Memory B cell (primary cell): ENCODE results near the gene SDCCAG8.
A peak's percentile ranks its signal among the peaks of the same experiment; 100 is the strongest.
"Not testable (repeated sequence)": the region's sequence is repeated elsewhere in the genome, so short reads cannot be mapped to it uniquely, and the experiment has no call there.

Experiments used
- ATAC-seq: fragments of 150-1000 bp; cut with Tn5 transposase; 2 replicates; pipeline ENCODE4 v1.10.0; 2021; ENCODE audit warnings: low read depth, mild to moderate bottlenecking, moderate library complexity
- DNase-seq, 2 donors: peaks; one replicate each; pipeline ENCODE4 v3.0.0; 2022; ENCODE audit warnings: low spot score in 2 of 2
- H3K27ac Mint-ChIP-seq: one replicate; pipeline ENCODE4 v1.8.0; 2022; ENCODE audit warnings: mild to moderate bottlenecking, moderate library complexity, mixed read lengths
- H3K27me3 Mint-ChIP-seq: one replicate; pipeline ENCODE4 v1.8.0; 2022; ENCODE audit warnings: mixed read lengths
- H3K36me3 Mint-ChIP-seq: one replicate; pipeline ENCODE4 v1.8.0; 2022; ENCODE audit warnings: mild to moderate bottlenecking, mixed read lengths
- H3K4me1 Mint-ChIP-seq: one replicate; pipeline ENCODE4 v1.8.0; 2022; ENCODE audit warnings: mixed read lengths
- H3K4me3 Mint-ChIP-seq: one replicate; pipeline ENCODE4 v1.8.0; 2022; ENCODE audit warnings: mild to moderate bottlenecking, moderate library complexity, mixed read lengths
- H3K9me3 Mint-ChIP-seq: one replicate; pipeline ENCODE4 v1.8.0; 2022; ENCODE audit warnings: mixed read lengths

The SDCCAG8 gene

GRCh38 chr1:243255791-243256512 is at the start of gene SDCCAG8:
Gene SDCCAG8 (plus strand): TSS chr1:243256041. CDS start chr1:243256174, 133 bp downstream.
- Mint-ChIP-seq H3K4me1 (peaks cover 19% of the 10 kb centered on the region), H3K4me3 (peak within 1 kb of the TSS; percentile 98), H3K36me3 (no peaks in the 10 kb centered on the region), H3K27me3 (no peaks in the 10 kb centered on the region), H3K27ac (peak within 1 kb of the TSS; percentile 99), H3K9me3 (no peaks in the 10 kb centered on the region)
- DNase-seq (peak; percentile 86 to 93), ATAC-seq (peak; percentile 73)

DNA sequence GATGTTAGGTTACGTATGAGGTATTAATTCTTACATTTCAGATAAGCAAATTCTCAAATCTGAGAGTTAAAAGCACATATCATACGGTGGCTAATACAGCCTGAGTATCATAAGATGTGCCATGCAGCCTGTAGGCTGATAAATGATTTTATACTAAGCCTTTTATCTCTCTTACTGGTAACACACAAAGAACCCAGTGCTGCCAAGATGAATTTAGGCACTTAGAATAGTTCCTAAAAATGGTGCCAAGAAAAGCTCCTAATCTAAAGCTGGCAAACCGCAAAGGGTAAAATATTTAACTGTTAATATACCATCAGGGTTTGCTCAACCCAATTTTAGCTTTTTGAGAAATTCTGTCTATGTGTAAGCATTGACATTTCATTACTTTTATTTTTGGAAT is 43.9 kb upstream of the SDCCAG8 start:
- H3K27me3 Mint-ChIP-seq, H3K27ac Mint-ChIP-seq, H3K9me3 Mint-ChIP-seq, ATAC-seq, H3K4me3 Mint-ChIP-seq, DNase-seq, H3K4me1 Mint-ChIP-seq: not testable (repeated sequence)
- H3K36me3 Mint-ChIP-seq = peaks cover 21% of the 10 kb centered on the region

DNA sequence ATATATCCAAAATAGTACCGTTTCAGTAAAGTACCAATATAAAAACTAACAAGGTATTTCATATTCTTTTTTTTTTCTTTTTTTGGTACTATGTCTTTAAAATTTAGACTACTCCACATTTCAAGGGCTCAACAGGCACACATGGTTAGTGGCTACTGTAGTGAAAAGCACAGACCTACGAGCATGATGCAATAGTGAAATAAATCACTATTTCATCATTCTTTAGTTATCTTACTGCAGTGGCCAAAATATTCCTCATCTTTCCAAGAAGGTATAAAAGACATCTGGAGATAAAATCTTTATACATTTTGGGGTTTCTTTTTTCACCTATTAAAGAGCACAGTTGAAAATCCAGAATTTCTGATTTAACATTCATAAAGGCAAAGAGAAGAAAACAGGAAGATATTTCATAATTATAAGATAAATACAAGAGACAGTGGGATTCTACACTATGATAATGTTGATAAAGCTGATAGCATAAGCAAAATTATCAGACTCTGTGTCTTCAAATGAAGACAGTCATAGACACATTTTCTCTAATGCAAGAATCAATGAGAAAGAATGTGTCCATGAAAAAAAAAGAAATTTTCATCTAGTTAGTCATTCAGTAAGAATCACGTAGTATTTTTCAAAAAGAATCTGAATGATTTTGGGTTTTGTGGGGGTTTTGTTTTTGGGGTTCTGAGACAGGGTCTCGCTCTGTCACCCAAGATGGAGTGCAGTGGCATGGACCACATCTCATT is 42.6 kb upstream of the SDCCAG8 start:
- no peaks in the 10 kb centered on the region for H3K27me3 Mint-ChIP-seq
- ATAC-seq (no peak), DNase-seq (no peak)

DNA sequence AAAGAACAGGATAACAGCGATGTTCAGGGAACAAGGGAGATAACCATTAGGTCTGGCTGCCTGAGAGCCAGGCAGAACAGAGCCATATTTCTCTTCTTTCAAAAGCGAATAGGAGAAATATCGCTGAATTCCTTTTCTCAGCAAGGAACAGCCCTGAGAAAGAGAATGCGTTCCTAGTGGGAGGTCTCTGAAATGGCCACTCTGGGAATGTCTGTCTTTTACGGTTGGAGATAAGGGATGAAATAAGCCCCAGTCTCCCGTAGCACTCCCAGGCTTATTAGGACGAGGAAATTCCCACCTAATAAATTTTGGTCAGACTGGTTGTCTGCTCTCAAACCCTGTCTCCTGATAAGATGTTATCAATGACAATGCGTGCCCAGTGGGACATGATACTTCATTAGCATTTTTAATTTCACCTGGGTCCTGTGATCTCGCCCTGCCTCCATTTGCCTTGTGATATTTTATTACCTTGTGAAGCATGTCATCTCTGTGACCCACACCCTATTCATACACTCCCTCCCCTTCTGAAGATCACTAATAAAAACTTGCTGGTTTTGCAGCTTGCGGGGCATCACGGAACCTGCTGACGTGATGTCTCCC is 40.5 kb upstream of the SDCCAG8 start:
- peaks cover 27% of the 10 kb centered on the region for H3K36me3 Mint-ChIP-seq
- DNase-seq = not testable (repeated sequence)

More for the DNA sequence above, 42.6 kb upstream of the SDCCAG8 start:
- H3K36me3 Mint-ChIP-seq = peaks cover 22% of the 10 kb centered on the region
- H3K27ac Mint-ChIP-seq = no peak overlapping the region
- peaks cover 5% of the 10 kb centered on the region for H3K4me1 Mint-ChIP-seq
- no peak overlapping the region for H3K4me3 Mint-ChIP-seq
- no peaks in the 10 kb centered on the region for H3K9me3 Mint-ChIP-seq

DNA sequence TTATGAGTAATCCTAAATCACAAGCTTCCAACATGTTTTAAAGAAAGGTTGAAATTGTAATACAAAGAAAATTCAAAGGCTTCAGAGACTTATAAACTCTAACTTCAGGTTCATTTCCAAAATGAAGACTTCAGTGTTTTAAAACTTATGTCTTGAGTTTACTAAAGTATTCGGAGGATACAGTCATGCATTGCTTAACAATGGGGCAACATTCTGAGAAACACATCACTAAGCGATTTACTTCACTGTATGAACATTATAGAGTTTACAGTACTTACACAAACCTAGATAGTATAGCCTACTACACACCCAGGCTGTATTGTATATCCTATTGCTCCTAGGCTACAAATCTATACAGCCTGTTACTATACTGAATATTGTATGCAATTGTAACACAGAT is 39.1 kb upstream of the SDCCAG8 start:
- no peaks in the 10 kb centered on the region for H3K27me3 Mint-ChIP-seq
- no peak overlapping the region for H3K27ac Mint-ChIP-seq
- H3K36me3 Mint-ChIP-seq = peaks cover 30% of the 10 kb centered on the region
- H3K4me1 Mint-ChIP-seq = peaks cover 9% of the 10 kb centered on the region
- ATAC-seq (no peak), DNase-seq (no peak)
- no peaks in the 10 kb centered on the region for H3K9me3 Mint-ChIP-seq
- no peak overlapping the region for H3K4me3 Mint-ChIP-seq

More for the DNA sequence above, 40.5 kb upstream of the SDCCAG8 start:
- not testable (repeated sequence) for H3K9me3 Mint-ChIP-seq, H3K27me3 Mint-ChIP-seq, ATAC-seq, H3K4me3 Mint-ChIP-seq, H3K4me1 Mint-ChIP-seq
- peak overlapping the region; percentile 2 for H3K27ac Mint-ChIP-seq

GRCh38 chr1:243217349-243217748 is 38.5 kb upstream of the SDCCAG8 start:
- H3K4me3 Mint-ChIP-seq = no peak overlapping the region
- no peak for ATAC-seq
- no peaks in the 10 kb centered on the region for H3K9me3 Mint-ChIP-seq
- no peaks in the 10 kb centered on the region for H3K27me3 Mint-ChIP-seq
- H3K27ac Mint-ChIP-seq = no peak overlapping the region
- peaks cover 9% of the 10 kb centered on the region for H3K4me1 Mint-ChIP-seq
- H3K36me3 Mint-ChIP-seq = peaks cover 31% of the 10 kb centered on the region
- no peak for DNase-seq

DNA sequence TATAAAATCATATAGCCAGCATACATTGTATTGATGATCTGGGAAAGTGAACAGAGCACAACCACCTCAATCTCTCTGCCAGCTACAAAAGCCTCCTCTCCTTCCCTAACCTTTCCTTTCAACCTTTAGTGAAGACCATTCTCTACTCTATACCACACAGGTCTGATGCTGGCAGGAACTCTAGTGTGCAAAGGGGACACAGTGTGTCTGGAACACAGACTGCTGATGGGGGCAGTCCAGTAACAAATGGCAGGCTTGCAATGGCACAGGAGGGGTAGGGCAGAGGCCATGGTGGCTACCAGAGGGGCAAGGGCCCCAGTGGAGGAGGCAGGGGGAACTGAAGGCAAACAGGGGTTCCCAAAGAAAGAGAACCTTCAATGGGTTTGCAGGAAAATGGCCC is 37.8 kb upstream of the SDCCAG8 start:
- Mint-ChIP-seq H3K9me3 (no peaks in the 10 kb centered on the region), H3K4me1 (peaks cover 9% of the 10 kb centered on the region), H3K27me3 (no peaks in the 10 kb centered on the region), H3K36me3 (peaks cover 33% of the 10 kb centered on the region), H3K27ac (peak overlapping the region; percentile 61), H3K4me3 (no peak overlapping the region)
- no peak for DNase-seq
- ATAC-seq = no peak

GRCh38 chr1:243227622-243228021 is 28.2 kb upstream of the SDCCAG8 start:
- H3K27ac Mint-ChIP-seq = no peak overlapping the region
- no peak overlapping the region for H3K4me3 Mint-ChIP-seq
- no peaks in the 10 kb centered on the region for H3K27me3 Mint-ChIP-seq
- H3K9me3 Mint-ChIP-seq = peaks cover 15% of the 10 kb centered on the region
- H3K36me3 Mint-ChIP-seq = peaks cover 37% of the 10 kb centered on the region
- DNase-seq = no peak
- ATAC-seq = no peak
- H3K4me1 Mint-ChIP-seq = peaks cover 12% of the 10 kb centered on the region

- Mint-ChIP-seq H3K9me3 (peaks cover 15% of the 10 kb centered on the region), H3K27ac (no peak overlapping the region), H3K36me3 (peaks cover 36% of the 10 kb centered on the region), H3K4me1 (peaks cover 7% of the 10 kb centered on the region), H3K4me3 (no peak overlapping the region), H3K27me3 (no peaks in the 10 kb centered on the region)
- DNase-seq (no peak), ATAC-seq (no peak)
These were observed 26.3 kb upstream of the SDCCAG8 start for GRCh38 chr1:243229526-243229925.

DNA sequence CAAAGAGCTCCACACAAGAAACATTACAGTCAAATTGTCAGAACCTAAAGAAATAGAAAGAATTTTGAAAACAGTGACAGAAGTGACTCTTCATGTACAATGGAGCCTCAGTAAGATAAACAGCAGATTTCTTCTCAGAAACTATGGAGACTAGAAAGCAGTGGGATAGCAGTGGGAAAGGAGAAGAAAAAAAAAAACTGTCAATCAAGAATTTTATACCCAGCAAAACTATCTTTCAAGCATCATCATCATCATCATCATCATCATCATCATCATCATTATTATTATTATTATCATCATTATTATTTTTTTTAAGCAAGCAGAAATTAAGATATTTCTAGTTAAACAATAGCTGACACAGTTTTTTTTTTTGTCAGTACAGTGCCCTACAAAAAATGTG is 24.9 kb upstream of the SDCCAG8 start:
- no peak overlapping the region for H3K4me3 Mint-ChIP-seq
- H3K9me3 Mint-ChIP-seq = peaks cover 15% of the 10 kb centered on the region
- ATAC-seq (no peak), DNase-seq (no peak)
- peaks cover 10% of the 10 kb centered on the region for H3K4me1 Mint-ChIP-seq
- H3K27me3 Mint-ChIP-seq = no peaks in the 10 kb centered on the region
- peaks cover 38% of the 10 kb centered on the region for H3K36me3 Mint-ChIP-seq
- peak overlapping the region; percentile 6 for H3K27ac Mint-ChIP-seq

DNA sequence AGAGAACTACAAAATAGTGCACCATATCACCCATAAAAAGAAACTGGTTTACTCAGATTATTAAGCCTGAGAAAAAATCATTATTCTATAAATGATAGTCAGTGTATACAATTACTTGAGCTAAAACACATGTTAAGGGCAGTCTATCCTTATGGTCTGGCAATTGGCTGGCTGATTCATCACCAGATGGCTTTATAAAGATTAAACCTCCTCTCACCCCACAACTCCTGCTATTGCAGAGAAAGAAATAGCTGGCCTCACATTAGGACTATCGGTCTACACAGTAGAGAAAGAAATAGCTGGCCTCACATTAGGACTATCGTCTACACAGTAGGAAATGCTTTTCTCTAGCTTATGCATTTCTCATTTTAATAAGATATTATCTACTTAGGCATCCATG is 21.9 kb upstream of the SDCCAG8 start:
- Mint-ChIP-seq H3K36me3 (peaks cover 39% of the 10 kb centered on the region), H3K27me3 (no peaks in the 10 kb centered on the region), H3K9me3 (peaks cover 13% of the 10 kb centered on the region), H3K27ac (no peak overlapping the region), H3K4me1 (peaks cover 5% of the 10 kb centered on the region), H3K4me3 (no peak overlapping the region)
- ATAC-seq (no peak), DNase-seq (no peak)

GRCh38 chr1:243234978-243235647 is 20.7 kb upstream of the SDCCAG8 start:
- Mint-ChIP-seq H3K9me3 (peaks cover 15% of the 10 kb centered on the region), H3K4me1 (peaks cover 11% of the 10 kb centered on the region), H3K27me3 (no peaks in the 10 kb centered on the region), H3K36me3 (peaks cover 38% of the 10 kb centered on the region), H3K27ac (no peak overlapping the region), H3K4me3 (no peak overlapping the region)
- DNase-seq (no peak), ATAC-seq (no peak)

DNA sequence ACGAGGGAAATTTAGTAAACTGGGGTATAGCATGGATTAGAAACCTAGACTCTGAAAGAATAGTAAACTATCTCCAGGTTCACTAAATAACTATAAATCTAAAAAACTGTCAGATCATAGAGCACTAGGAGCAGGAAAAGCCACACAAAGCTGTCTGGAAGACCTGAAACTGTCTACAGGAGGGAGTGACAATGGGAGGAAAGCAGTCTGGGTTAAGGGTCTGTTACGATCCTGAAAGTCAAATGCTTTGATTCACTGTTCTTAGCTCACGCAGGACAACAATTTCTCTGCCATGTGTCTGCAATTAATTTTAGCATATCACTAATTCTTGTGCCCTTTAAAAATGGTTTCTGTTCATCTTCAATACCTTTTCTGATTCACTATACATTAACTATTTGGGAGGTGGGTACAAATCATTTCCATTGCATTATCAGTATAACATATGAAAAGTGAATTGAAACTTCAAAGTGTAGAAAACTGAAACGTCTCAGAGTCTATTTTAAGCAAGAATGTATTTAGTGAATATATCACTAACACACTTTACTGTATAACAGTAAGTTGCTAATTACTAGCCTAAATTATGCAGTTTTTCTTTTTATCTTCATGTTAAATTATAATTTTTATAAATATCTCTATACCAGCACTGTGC is 19.1 kb upstream of the SDCCAG8 start:
- H3K27ac Mint-ChIP-seq = no peak overlapping the region
- no peak for DNase-seq
- H3K36me3 Mint-ChIP-seq = peaks cover 31% of the 10 kb centered on the region
- H3K4me3 Mint-ChIP-seq = no peak overlapping the region
- H3K4me1 Mint-ChIP-seq = peaks cover 13% of the 10 kb centered on the region
- ATAC-seq = no peak
- H3K27me3 Mint-ChIP-seq = no peaks in the 10 kb centered on the region
- peaks cover 7% of the 10 kb centered on the region for H3K9me3 Mint-ChIP-seq
